ENCODE measurements around the gene FHIT. TPM values are rescaled to one million over a fixed set of nuclear protein-coding genes. Genes with fewer than 3 reads are reported as not detected.

The FHIT gene
- total and polyA plus RNA-seq, 2 donors from 2014 or later, result 20.2 to 61.2 TPM

DNA sequence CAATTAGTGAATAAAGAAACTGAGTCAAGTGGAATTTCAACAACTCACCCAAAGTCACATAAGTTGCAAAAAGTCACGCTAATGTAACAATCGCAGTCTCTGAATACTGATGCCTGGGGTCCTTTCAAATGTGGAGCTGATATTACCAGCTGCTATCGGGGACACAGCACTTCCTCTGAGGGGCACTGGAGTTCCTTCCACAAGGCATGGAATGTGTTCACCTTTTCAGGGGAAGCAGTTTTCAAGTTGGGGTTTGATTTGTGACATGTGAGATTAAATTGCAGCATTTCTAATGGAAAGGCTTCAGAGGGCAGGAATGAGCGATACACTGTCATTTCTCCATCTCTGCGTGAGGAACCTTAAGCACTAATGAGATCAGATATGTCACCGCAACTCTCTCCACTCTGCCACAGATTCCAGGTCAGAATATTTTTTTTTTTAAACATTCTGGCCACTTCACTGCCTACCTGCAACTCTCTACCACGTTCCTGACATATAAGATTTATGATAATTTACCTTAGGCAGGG lies 1394.3 kb downstream of the FHIT start:
- DNase-seq, result peak in 1 of 5 donors; percentile 25

DNA sequence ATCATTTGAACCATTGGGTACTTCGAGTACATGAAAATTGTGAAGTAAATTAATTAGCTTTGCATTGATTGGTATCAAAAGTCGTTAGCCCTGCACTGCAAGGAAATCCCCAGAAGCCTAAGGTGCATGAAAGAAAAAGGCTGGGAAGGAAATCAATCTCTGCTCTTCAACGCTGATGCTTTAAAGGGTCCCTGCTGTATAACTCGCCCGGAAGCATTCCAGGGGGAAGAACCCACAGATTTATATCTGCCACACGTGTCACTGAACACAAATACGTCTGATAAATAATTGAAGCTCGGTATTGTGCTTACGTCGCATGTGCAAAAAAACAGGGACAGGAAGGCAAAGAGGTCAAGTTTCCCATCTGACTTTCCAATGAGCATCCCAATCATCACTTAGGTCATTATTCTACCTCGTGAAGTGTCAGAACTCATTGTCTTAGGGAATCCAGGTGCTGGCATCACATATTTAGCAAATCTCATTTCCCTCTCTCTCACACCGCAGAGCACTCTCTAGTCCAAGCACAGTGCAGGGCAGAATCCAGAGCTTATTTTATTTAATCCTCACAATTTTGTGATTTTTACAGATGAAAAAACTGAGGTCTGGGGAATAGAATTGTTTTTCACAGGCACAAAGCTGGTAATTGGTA lies 1397.1 kb downstream of the FHIT start:
- Histone ChIP-seq H3K27ac (ENCODE audit: low read depth in 2 of 2, low read length in 2 of 2) (no peak overlapping the region), H3K9me3 (ENCODE audit: control insufficient read depth in 2 of 3, insufficient read depth in 1 of 3, low read length in 3 of 3) (no peaks in the 10 kb centered on the region), H3K36me3 (ENCODE audit: control insufficient read depth in 2 of 3, insufficient read depth in 3 of 3, low read length in 3 of 3) (no peaks in the 10 kb centered on the region), H3K27me3 (ENCODE audit: control insufficient read depth, insufficient read depth, low read length) (no peaks in the 10 kb centered on the region), H3K4me3 (ENCODE audit: low read length in 3 of 3) (no peak overlapping the region), H3K9ac (ENCODE audit: low read length in 3 of 3) (no peak overlapping the region), H3K4me1 (ENCODE audit: control insufficient read depth in 2 of 3, insufficient read depth in 2 of 3, low read depth in 1 of 3, low read length in 3 of 3) (no peaks in the 10 kb centered on the region)
- DNase-seq (peak in 1 of 5 donors; percentile 24), FAIRE-seq (no peak)
- TF ChIP-seq, protein P1, sequence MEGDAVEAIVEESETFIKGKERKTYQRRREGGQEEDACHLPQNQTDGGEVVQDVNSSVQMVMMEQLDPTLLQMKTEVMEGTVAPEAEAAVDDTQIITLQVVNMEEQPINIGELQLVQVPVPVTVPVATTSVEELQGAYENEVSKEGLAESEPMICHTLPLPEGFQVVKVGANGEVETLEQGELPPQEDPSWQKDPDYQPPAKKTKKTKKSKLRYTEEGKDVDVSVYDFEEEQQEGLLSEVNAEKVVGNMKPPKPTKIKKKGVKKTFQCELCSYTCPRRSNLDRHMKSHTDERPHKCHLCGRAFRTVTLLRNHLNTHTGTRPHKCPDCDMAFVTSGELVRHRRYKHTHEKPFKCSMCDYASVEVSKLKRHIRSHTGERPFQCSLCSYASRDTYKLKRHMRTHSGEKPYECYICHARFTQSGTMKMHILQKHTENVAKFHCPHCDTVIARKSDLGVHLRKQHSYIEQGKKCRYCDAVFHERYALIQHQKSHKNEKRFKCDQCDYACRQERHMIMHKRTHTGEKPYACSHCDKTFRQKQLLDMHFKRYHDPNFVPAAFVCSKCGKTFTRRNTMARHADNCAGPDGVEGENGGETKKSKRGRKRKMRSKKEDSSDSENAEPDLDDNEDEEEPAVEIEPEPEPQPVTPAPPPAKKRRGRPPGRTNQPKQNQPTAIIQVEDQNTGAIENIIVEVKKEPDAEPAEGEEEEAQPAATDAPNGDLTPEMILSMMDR (IDR thresholded peaks at IDR 0.05; ENCODE audit: borderline replicate concordance, extremely low read depth, insufficient read depth), result no peak
- intact Hi-C loops (cut with DNase I), result no loop called here

More for the DNA sequence above, 1394.3 kb downstream of the FHIT start:
- Histone ChIP-seq H3K4me3 (ENCODE audit: low read length in 3 of 3) (peak overlapping the region in 1 of 3 donors; percentile 42), H3K36me3 (ENCODE audit: control insufficient read depth in 2 of 3, insufficient read depth in 3 of 3, low read length in 3 of 3) (no peaks in the 10 kb centered on the region), H3K27ac (ENCODE audit: low read depth in 2 of 2, low read length in 2 of 2) (no peak overlapping the region), H3K9me3 (ENCODE audit: control insufficient read depth in 2 of 3, insufficient read depth in 1 of 3, low read length in 3 of 3) (no peaks in the 10 kb centered on the region), H3K4me1 (ENCODE audit: control insufficient read depth in 2 of 3, insufficient read depth in 2 of 3, low read depth in 1 of 3, low read length in 3 of 3) (no peaks in the 10 kb centered on the region), H3K27me3 (ENCODE audit: control insufficient read depth, insufficient read depth, low read length) (no peaks in the 10 kb centered on the region), H3K9ac (ENCODE audit: low read length in 3 of 3) (no peak overlapping the region)
- intact Hi-C loops (cut with DNase I), result no loop called here
- TF ChIP-seq, protein P1 (IDR thresholded peaks at IDR 0.05; ENCODE audit: borderline replicate concordance, extremely low read depth, insufficient read depth), result no peak
- FAIRE-seq, result no peak

DNA sequence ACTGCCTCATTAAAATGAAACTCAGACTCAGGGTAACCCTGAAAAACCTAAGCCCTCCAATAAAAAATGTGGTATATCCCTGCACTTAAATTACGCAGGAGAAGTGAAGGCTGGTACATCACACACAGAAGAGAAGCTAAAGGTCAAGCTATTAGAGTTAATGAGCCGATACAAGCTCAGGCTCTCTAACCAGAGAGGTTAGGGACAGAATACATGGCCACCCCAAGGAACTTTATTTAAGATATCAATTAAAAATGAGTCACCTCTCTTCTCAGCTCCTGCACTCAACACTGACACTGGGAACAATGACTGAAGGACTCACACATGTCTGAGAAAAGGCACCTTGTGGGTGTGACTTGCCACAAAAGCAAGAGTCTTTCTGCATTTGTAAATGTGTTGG lies 1400.8 kb downstream of the FHIT start:
- Histone ChIP-seq H3K27me3 (ENCODE audit: control insufficient read depth, insufficient read depth, low read length) (no peaks in the 10 kb centered on the region), H3K9me3 (ENCODE audit: control insufficient read depth in 2 of 3, insufficient read depth in 1 of 3, low read length in 3 of 3) (no peaks in the 10 kb centered on the region), H3K4me1 (ENCODE audit: control insufficient read depth in 2 of 3, insufficient read depth in 2 of 3, low read depth in 1 of 3, low read length in 3 of 3) (no peaks in the 10 kb centered on the region), H3K36me3 (ENCODE audit: control insufficient read depth in 2 of 3, insufficient read depth in 3 of 3, low read length in 3 of 3) (no peaks in the 10 kb centered on the region), H3K4me3 (ENCODE audit: low read length in 3 of 3) (no peak overlapping the region), H3K9ac (ENCODE audit: low read length in 3 of 3) (no peak overlapping the region), H3K27ac (ENCODE audit: low read depth in 2 of 2, low read length in 2 of 2) (no peak overlapping the region)
- TF ChIP-seq, protein P1 (IDR thresholded peaks at IDR 0.05; ENCODE audit: borderline replicate concordance, extremely low read depth, insufficient read depth), result no peak
- DNase-seq (peak in 2 of 5 donors; percentile 48 to 71), FAIRE-seq (no peak)
- intact Hi-C loops (cut with DNase I), result no loop called here

Measured in kidney (tissue), 14 donors.